ENCODE measurements around the gene TMEM141.

DNA sequence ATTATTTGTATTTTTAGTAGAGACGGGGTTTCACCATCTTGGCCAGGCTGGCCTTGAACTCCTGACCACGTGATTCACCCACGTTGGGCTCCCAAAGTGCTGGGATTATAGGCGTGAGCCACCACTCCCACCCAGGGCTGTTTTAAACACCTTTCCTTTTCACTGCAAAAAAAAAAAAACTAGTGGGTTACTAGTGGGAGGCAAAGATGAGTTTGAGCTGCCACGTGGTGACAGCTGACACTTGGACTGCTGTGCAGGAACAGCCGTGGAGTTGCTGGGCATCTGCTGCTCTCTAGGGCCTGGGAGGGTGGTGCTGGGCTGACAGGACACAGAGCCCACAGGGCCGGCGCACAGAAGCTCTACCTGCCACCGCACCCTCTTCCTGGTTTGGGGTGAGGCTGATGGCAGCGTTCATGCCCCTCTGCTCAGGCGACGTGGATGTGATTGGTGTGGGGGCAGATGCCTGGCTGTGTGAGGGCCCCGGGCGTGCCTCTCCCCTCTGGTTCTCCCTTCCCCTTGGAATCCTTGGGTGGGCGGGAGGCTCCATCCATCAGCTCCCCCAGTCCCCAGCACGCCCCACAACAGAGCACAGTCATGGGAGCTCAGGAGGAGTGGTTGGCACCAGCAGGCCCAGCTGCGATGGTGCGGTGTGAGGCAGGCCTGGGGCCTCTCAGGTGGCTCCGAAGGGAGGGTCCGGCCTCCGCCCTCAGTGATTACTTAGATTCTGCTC, 33.5 kb downstream of the TMEM141 start:
- TF ChIP-seq, protein P1, sequence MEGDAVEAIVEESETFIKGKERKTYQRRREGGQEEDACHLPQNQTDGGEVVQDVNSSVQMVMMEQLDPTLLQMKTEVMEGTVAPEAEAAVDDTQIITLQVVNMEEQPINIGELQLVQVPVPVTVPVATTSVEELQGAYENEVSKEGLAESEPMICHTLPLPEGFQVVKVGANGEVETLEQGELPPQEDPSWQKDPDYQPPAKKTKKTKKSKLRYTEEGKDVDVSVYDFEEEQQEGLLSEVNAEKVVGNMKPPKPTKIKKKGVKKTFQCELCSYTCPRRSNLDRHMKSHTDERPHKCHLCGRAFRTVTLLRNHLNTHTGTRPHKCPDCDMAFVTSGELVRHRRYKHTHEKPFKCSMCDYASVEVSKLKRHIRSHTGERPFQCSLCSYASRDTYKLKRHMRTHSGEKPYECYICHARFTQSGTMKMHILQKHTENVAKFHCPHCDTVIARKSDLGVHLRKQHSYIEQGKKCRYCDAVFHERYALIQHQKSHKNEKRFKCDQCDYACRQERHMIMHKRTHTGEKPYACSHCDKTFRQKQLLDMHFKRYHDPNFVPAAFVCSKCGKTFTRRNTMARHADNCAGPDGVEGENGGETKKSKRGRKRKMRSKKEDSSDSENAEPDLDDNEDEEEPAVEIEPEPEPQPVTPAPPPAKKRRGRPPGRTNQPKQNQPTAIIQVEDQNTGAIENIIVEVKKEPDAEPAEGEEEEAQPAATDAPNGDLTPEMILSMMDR (IDR thresholded peaks at IDR 0.05): no peak
- TF ChIP-seq POLR2A (IDR thresholded peaks at IDR 0.05): no peak
- TF ChIP-seq EP300 (IDR thresholded peaks at IDR 0.05; ENCODE audit: low read depth): no peak
- no peak for TF ChIP-seq POLR2AphosphoS5 (IDR thresholded peaks at IDR 0.05)
